Right atrium auricular region (tissue), 2 donors: ENCODE results near the gene SLC38A11. TPM values are rescaled to one million over a fixed set of nuclear protein-coding genes. Genes with fewer than 3 reads are reported as not detected.

Source experiments
- DNase-seq: peaks from one replicate; pipeline ENCODE4 v3.0.0-alpha.2; 2019; ENCODE audit warnings: low spot score
- H3K27ac ChIP-seq, 2 donors: fragments of 200-600 bp; sonication (generic); 1 replicate in 1 of 2; 2 replicates in 1 of 2; pipeline ENCODE4 v1.5.1; 2016 to 2019
- H3K27me3 ChIP-seq, 2 donors: fragments of 200-600 bp; sonication (generic); one replicate each; pipeline versions ENCODE4 v1.5.1 to v1.6.0; 2017 to 2019
- H3K36me3 ChIP-seq: fragments of 200-600 bp; sonication (generic); one replicate; pipeline ENCODE4 v1.5.1; 2016
- H3K4me1 ChIP-seq, 2 donors: fragments of 200-600 bp; sonication (generic); one replicate each; pipeline versions ENCODE4 v1.5.1 to v1.6.0; 2017 to 2019
- H3K4me3 ChIP-seq, 2 donors: fragments of 200-600 bp; sonication (generic); 1 replicate in 1 of 2; 2 replicates in 1 of 2; pipeline ENCODE4 v1.5.1; 2017 to 2019; ENCODE audit warnings: mild to moderate bottlenecking in 1 of 2, moderate library complexity in 1 of 2
- H3K9me3 ChIP-seq, 2 donors: fragments of 200-600 bp; sonication (generic); one replicate each; pipeline ENCODE4 v1.5.1; 2019
- total RNA-seq, 2 donors: library from RNA; depleted of rRNA; stranded (reverse); fragments of >200 nt; gene quantifications; one replicate each; pipeline ENCODE4 v1.1.0, GENCODE V29; 2016
- TF ChIP-seq, protein P1 (sequence below), 2 donors: fragments of 200-600 bp; sonication (generic); IDR thresholded peaks; one replicate each; pipeline ENCODE4 v1.5.1; 2019; ENCODE audit warnings: antibody characterized with exemption in 2 of 2

SLC38A11 gene
- total RNA-seq, 2 donors from 2014 or later, result 0.74 TPM; not detected in 1

DNA sequence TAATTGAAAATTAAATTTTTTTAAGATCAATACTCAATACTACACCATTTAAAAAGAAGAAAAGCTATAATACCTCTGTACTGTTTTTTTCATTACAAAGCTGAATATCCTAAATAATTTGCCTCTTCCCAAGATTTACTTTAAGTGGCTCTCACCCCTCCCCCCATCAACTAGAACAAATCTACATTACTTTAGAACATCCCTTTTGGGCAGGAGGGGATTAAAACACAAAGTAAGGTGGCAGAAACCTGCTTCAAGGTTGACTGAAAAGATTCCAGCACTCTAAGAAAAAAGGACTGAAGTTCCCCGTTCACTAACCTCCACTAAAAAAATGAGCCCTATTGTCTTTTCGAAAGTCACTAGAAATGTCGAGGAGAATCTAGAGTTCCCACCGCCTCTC is 42.3 kb downstream of the SLC38A11 start:
- Histone ChIP-seq H3K9me3 (no peaks in the 10 kb centered on the region), H3K4me1 (peaks cover 0 to 22% of the 10 kb centered on the region in 2 donors), H3K4me3 (no peak overlapping the region), H3K36me3 (no peaks in the 10 kb centered on the region), H3K27ac (no peak overlapping the region), H3K27me3 (no peaks in the 10 kb centered on the region)
- TF ChIP-seq, protein P1, sequence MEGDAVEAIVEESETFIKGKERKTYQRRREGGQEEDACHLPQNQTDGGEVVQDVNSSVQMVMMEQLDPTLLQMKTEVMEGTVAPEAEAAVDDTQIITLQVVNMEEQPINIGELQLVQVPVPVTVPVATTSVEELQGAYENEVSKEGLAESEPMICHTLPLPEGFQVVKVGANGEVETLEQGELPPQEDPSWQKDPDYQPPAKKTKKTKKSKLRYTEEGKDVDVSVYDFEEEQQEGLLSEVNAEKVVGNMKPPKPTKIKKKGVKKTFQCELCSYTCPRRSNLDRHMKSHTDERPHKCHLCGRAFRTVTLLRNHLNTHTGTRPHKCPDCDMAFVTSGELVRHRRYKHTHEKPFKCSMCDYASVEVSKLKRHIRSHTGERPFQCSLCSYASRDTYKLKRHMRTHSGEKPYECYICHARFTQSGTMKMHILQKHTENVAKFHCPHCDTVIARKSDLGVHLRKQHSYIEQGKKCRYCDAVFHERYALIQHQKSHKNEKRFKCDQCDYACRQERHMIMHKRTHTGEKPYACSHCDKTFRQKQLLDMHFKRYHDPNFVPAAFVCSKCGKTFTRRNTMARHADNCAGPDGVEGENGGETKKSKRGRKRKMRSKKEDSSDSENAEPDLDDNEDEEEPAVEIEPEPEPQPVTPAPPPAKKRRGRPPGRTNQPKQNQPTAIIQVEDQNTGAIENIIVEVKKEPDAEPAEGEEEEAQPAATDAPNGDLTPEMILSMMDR (IDR thresholded peaks at IDR 0.05), result no peak
- no peak for DNase-seq

DNA sequence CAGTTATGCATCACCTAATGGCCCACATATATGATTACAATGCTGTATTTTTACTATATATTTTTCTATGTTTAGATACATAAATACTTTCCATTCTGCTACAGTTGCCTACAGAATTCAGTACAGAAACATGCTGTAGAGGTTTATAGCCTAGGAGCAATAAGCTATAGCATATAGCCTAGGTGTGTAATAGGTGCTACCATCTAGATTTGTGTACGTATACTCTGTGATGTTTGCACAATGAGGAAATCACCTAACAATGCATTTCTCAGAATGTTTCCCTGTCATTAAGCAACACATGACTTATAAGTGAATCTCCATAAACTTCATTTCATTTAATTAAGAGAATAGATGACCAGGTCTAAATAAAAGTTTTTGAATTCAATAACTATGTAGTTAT is 43.5 kb downstream of the SLC38A11 start:
- peaks cover 0 to 22% of the 10 kb centered on the region in 2 donors for H3K4me1 ChIP-seq

DNA sequence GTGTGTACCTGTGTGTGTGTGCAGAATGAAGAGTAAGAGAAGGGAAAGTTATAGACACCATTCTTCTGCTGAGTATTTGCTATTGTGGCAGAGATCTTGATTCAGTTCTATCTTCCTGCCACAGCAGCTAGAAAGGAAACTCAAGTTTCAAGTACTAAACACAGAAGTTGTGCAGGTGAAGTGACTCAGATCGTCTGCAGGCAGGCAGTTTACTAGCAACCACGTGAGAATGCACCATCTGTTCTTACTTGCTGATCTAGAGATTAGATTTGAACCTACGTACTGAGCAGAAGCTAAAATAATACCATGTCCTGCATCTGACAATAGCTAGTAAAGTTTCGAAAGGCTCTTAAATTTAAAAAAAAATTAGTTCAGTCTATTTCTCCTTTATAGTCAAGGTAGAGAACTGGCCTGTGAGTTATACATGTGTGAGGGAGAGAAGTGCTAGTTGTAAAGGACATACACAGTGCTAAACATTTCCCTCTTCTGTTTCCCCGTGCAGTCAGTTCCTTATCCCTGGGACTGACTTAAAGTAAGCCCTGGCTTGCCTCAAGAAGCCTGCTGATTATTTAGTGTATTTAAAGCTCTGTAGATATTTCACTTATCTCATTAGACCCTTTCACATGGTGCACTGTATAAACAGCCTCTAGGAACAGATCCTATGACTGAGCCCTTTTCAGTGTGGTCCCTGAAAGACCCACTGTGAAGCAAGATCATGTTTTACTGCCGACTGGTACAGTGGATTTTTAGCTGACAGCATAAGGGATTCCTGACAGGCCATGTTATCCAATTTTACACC is 45.0 kb downstream of the SLC38A11 start:
- Histone ChIP-seq H3K27me3 (no peaks in the 10 kb centered on the region), H3K4me1 (peaks cover 0 to 22% of the 10 kb centered on the region in 2 donors), H3K4me3 (no peak overlapping the region), H3K27ac (no peak overlapping the region), H3K9me3 (no peaks in the 10 kb centered on the region), H3K36me3 (no peaks in the 10 kb centered on the region)
- DNase-seq, result no peak
- TF ChIP-seq, protein P1 (IDR thresholded peaks at IDR 0.05), result no peak

More for the DNA sequence above, 43.5 kb downstream of the SLC38A11 start:
- no peaks in the 10 kb centered on the region for H3K27me3 ChIP-seq
- no peak for DNase-seq
- no peak overlapping the region for H3K4me3 ChIP-seq
- no peak overlapping the region for H3K27ac ChIP-seq
- no peaks in the 10 kb centered on the region for H3K36me3 ChIP-seq
- no peaks in the 10 kb centered on the region for H3K9me3 ChIP-seq
- TF ChIP-seq, protein P1 (IDR thresholded peaks at IDR 0.05), result no peak

DNA sequence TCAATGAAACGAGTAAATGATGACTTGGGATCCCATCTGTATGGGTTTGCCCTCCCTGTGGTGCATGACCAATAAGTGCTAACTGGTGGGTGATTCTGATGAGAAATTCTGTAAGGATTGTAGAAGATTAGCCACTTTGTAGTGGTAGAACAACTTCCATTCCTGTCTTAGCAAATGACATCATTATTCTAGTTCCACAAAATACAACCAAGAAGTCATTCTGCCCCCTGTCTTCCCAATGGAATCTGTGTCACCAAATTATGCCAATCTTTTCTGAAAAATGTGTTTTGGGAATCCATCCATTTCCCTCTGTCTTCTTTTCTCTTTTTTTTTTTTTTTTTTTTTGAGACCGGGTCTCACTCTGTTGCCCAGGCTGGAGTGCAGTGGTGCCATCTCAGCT is 48.4 kb downstream of the SLC38A11 start:
- H3K4me3 ChIP-seq, result no peak overlapping the region
- H3K9me3 ChIP-seq, result no peaks in the 10 kb centered on the region
- H3K27ac ChIP-seq, result no peak overlapping the region
- H3K4me1 ChIP-seq, result peaks cover 0 to 9% of the 10 kb centered on the region in 2 donors
- TF ChIP-seq, protein P1 (IDR thresholded peaks at IDR 0.05), result no peak
- H3K27me3 ChIP-seq, result no peaks in the 10 kb centered on the region
- H3K36me3 ChIP-seq, result no peaks in the 10 kb centered on the region
- DNase-seq, result no peak

DNA sequence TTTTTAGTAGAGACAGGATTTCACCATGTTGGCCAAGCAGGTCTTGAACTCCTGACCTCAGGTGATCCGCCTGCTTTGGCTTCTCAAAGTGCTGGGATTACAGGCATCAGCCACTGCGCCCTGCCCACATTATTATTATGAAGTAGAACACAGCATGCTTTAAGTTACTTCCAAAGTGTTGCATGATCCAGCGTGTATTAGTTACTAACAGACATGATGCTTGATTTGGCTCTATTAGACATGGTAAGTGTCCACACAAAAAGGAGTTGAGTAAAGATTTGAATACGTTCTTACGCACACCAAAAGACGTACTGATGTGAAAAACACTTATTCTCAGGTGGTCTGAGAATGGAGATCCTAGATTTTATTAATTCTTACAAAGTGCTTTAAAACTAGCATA is 50.0 kb downstream of the SLC38A11 start:
- Histone ChIP-seq H3K4me3 (no peak overlapping the region), H3K27ac (no peak overlapping the region), H3K27me3 (no peaks in the 10 kb centered on the region), H3K9me3 (no peaks in the 10 kb centered on the region), H3K4me1 (peaks cover 0 to 4% of the 10 kb centered on the region in 2 donors), H3K36me3 (no peaks in the 10 kb centered on the region)
- DNase-seq, result no peak
- TF ChIP-seq, protein P1 (IDR thresholded peaks at IDR 0.05), result no peak
